K562 treated with DMSO at 1 percent for 12 hours (cell line): ENCODE results near the gene ACVRL1. TPM values are rescaled to one million over a fixed set of nuclear protein-coding genes. Genes with fewer than 3 reads are reported as not detected.

ENCODE experiments used
- total RNA-seq: library from RNA; unstranded; fragments of 300-600 nt; gene quantifications from 2 replicates; pipeline ENCODE4 v1.2.3, GENCODE V29; 2022; ENCODE audit not compliant: insufficient read depth

ACVRL1 gene
- 3.6 and 12.0 TPM in 2 replicates for total RNA-seq

GRCh38 chr12:51907083-51907855 is at the start of gene ACVRL1:
Gene ACVRL1, plus strand, starts transcription at chr12:51907504. Its CDS starts 4,971 bp downstream, at chr12:51912475.

DNA sequence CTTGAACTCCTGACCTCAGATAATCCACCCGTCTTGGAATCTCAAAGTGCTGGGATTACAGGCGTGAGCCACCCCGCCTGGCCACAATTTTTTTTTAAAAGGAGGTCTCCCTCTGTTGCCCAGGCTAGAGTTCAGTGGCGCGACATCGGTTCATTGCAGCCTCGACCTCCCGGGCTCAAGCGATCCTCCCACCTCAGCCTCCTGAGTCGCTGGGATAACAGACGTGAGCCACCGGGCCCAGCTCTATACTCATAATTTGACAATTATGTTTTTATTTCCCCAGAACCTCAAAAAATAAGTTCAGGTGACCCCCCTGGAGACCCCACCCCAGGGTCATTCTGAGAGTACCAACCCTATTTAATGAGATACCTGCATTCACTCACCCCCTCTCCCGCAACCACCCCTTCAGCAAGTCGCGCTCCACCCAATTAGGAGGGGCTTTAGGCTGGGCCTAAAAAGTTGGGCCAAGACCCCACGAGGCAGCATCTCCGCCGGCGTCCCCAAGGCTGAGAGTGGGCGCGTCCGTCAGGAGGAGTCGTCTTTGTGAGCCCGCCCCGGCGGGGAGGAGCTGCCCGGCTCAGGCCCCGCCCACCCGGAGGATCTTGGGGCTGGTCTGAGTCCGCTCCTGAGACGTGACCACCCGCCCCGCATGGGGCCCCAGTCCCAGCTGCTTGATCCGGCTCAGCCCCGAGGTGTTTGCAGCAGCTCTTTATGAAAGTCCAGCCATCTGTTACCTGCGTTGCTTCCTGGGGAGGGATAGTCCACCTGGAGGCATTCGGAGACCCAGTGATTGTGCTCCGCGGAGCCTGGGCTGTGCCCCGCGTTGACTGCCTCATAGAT is 19.6 kb upstream of the ACVRL1 start, which contains the start of gene ANKRD33:
Gene ANKRD33, plus strand, starts transcription at position 628 of the 840 bp plus-strand sequence. Its CDS starts 84 bp downstream, at position 712.

GRCh38 chr12:51951199-51951842 is 44.0 kb downstream of the ACVRL1 start, which contains the start of gene ACVR1B:
Gene ACVR1B, plus strand, starts transcription at chr12:51951699. Its CDS starts 45 bp downstream, at chr12:51951744.

Other genes with a start within 250 kb of the ACVRL1 start
- not detected in 2 replicates for gene FIGNL2, start 58.8 kb upstream of the ACVRL1 start, total RNA-seq
- 0.39 and 3.8 TPM in 2 replicates for gene ANKRD33, start 19.4 kb upstream of the ACVRL1 start, total RNA-seq
- 5.0 and 13.0 TPM in 2 replicates for gene ACVR1B, start 44.2 kb downstream of the ACVRL1 start, total RNA-seq
- 7.3 and 8.0 TPM in 2 replicates for gene TAMALIN, start 99.4 kb downstream of the ACVRL1 start, total RNA-seq
- gene NR4A1, start 143.9 kb downstream of the ACVRL1 start, total RNA-seq, result 2.6 and 4.7 TPM in 2 replicates
- 53.6 and 70.4 TPM in 2 replicates for gene ATG101, start 162.5 kb downstream of the ACVRL1 start, total RNA-seq
- not detected in 2 replicates for gene SMIM41, start 172.2 kb downstream of the ACVRL1 start, total RNA-seq